Measurements from ENCODE around the gene AGBL4.

AGBL4 gene

DNA sequence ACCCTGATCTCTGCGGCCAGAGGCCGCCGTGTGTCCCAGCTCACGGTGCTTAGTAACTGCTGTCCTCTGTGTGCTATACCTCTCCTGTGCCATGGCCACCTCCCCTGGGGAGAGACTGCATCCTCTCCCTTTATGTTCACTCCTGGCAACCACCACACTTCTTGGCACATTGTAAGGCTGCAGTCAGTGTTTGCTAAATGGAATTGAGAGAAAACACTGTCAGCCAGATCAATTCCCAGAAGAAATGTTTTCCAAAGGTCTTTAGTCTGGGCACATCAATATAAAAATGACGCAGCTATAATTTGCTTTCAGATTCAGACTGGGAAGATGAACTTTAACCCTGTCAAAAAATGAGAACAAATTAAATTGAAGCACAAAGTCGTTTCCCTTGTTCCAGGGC lies 1343.9 kb downstream of the AGBL4 start:
- no peaks in the 10 kb centered on the region for H3K27me3 ChIP-seq (ENCODE audit: insufficient read depth, low read length)
- peaks cover 6% of the 10 kb centered on the region for H3K4me1 ChIP-seq (ENCODE audit: insufficient read depth, low read length)
- H3K36me3 ChIP-seq (ENCODE audit: insufficient read depth, low read length), result no peaks in the 10 kb centered on the region
- H3K9ac ChIP-seq (ENCODE audit: low read depth, low read length), result no peak overlapping the region
- H3K9me3 ChIP-seq (ENCODE audit: insufficient read depth, low read depth, low read length), result no peaks in the 10 kb centered on the region
- H3K27ac ChIP-seq (ENCODE audit: low read depth, low read length), result no peak overlapping the region
- no peak overlapping the region for H3K4me3 ChIP-seq (ENCODE audit: low read length)
- WGBS, result 93% methylated on average over 6 of the region's 6 CpGs

GRCh38 chr1:48678710-48679505 lies 1344.8 kb downstream of the AGBL4 start:
- 92% methylated on average over 3 of the region's 3 CpGs for WGBS
- Histone ChIP-seq H3K4me3 (ENCODE audit: low read length) (no peak overlapping the region), H3K9me3 (ENCODE audit: insufficient read depth, low read depth, low read length) (no peaks in the 10 kb centered on the region), H3K9ac (ENCODE audit: low read depth, low read length) (no peak overlapping the region), H3K4me1 (ENCODE audit: insufficient read depth, low read length) (peaks cover 8% of the 10 kb centered on the region), H3K27me3 (ENCODE audit: insufficient read depth, low read length) (no peaks in the 10 kb centered on the region), H3K27ac (ENCODE audit: low read depth, low read length) (no peak overlapping the region), H3K36me3 (ENCODE audit: insufficient read depth, low read length) (no peaks in the 10 kb centered on the region)

DNA sequence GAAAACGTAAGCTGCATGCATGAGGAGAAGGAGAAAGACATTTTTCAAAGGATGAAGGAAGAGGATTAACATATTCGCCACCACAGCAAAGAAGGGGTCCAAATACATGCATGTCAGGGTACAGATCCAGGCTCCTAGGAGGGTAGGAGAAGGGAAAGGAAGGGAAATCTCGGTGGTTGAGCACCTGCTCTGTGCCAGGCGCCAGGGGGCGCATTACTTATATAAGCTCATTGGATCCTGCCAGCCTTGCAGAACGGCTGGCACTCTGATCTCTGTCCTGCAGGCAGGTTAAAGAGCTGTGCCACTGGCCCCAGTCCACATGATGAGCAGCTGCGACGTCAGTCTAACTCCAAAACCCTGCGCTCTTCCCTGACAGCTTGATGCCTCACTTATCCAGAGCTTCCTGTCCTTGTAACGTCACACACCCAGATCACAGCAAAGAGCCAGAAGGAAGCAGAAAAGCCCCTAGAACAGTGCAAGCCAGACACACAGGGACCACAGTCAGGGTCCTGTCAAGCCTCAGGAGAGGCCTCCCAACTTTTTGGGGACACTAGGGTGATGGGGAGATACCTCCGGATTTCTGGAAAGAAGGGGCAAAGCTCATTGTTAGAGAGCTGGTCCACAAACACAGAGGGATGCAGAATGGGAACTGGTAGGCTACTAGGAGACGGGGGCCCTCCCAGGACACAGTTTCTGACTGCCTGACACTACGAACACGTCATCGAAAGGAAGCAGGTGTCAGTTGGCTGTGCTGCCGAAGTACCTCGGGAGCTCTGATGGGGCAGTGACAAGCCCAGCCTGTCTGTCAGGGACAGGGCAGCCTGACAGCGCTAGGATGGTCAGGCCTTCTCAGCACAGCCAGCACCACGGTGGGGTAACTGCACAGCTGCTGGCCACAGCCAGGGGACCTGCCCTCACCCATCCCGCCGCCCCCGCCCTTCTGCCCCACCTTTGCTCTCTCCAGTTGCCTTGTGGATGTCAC lies 1346.2 kb downstream of the AGBL4 start:
- Histone ChIP-seq H3K4me1 (ENCODE audit: insufficient read depth, low read length) (peaks cover 10% of the 10 kb centered on the region), H3K27me3 (ENCODE audit: insufficient read depth, low read length) (no peaks in the 10 kb centered on the region), H3K36me3 (ENCODE audit: insufficient read depth, low read length) (no peaks in the 10 kb centered on the region), H3K9me3 (ENCODE audit: insufficient read depth, low read depth, low read length) (no peaks in the 10 kb centered on the region), H3K9ac (ENCODE audit: low read depth, low read length) (no peak overlapping the region), H3K27ac (ENCODE audit: low read depth, low read length) (no peak overlapping the region), H3K4me3 (ENCODE audit: low read length) (no peak overlapping the region)
- 68% methylated on average over 22 of the region's 22 CpGs for WGBS

DNA sequence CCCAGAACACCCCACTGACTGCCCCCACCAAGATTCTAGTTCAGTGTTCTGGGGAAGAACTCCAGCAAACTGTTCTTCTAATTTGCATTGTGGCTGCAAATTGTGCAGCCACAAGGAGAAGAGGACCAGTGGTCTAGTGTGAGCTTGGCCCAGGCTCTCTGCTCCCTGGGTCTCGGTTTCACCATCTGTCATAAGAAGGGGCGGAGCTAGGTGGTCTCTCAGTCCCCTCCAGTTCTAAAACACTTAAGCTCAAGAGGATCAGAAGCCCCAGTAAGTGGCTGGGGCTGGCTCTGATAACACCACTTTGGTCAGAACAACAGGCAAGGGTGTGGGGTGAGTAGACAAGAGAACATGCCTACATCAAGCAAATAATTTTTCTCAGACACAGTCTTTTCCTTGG lies 1346.9 kb downstream of the AGBL4 start:
- H3K27me3 ChIP-seq (ENCODE audit: insufficient read depth, low read length), result no peaks in the 10 kb centered on the region
- no peak overlapping the region for H3K27ac ChIP-seq (ENCODE audit: low read depth, low read length)
- H3K36me3 ChIP-seq (ENCODE audit: insufficient read depth, low read length), result no peaks in the 10 kb centered on the region
- no peaks in the 10 kb centered on the region for H3K9me3 ChIP-seq (ENCODE audit: insufficient read depth, low read depth, low read length)
- WGBS, result 75% methylated on average over 2 of the region's 2 CpGs
- no peak overlapping the region for H3K9ac ChIP-seq (ENCODE audit: low read depth, low read length)
- H3K4me1 ChIP-seq (ENCODE audit: insufficient read depth, low read length), result peaks cover 10% of the 10 kb centered on the region
- no peak overlapping the region for H3K4me3 ChIP-seq (ENCODE audit: low read length)

GRCh38 chr1:48676376-48676775 lies 1347.4 kb downstream of the AGBL4 start:
- WGBS, result 95% methylated on average over 7 of the region's 7 CpGs
- no peak overlapping the region for H3K4me3 ChIP-seq (ENCODE audit: low read length)
- H3K9ac ChIP-seq (ENCODE audit: low read depth, low read length), result no peak overlapping the region
- H3K27me3 ChIP-seq (ENCODE audit: insufficient read depth, low read length), result no peaks in the 10 kb centered on the region
- H3K4me1 ChIP-seq (ENCODE audit: insufficient read depth, low read length), result peaks cover 5% of the 10 kb centered on the region; the same call in 1 of the 2 replicates
- H3K27ac ChIP-seq (ENCODE audit: low read depth, low read length), result no peak overlapping the region
- no peaks in the 10 kb centered on the region for H3K9me3 ChIP-seq (ENCODE audit: insufficient read depth, low read depth, low read length)
- H3K36me3 ChIP-seq (ENCODE audit: insufficient read depth, low read length), result no peaks in the 10 kb centered on the region

DNA sequence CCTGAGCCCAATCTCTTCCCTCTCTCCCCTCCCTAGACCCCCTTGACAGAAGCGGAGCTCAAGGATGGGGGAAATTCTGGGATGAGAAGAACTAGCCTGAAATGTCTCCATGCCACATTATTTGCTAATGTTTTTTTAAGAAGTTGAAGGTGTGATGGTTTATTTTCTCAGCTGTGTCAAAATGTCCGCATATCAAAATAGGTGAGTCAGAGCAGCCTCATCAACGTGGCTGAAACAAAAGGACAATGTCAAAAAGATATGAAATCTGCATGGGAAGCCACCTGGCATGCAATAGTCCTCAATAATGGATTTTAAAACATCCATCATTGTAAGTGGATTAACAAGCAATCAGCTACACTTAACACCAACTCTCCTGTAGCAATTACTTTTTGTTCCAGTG lies 1348.5 kb downstream of the AGBL4 start:
- Histone ChIP-seq H3K9ac (ENCODE audit: low read depth, low read length) (no peak overlapping the region), H3K27me3 (ENCODE audit: insufficient read depth, low read length) (no peaks in the 10 kb centered on the region), H3K4me3 (ENCODE audit: low read length) (no peak overlapping the region), H3K9me3 (ENCODE audit: insufficient read depth, low read depth, low read length) (no peaks in the 10 kb centered on the region), H3K36me3 (ENCODE audit: insufficient read depth, low read length) (no peaks in the 10 kb centered on the region), H3K27ac (ENCODE audit: low read depth, low read length) (no peak overlapping the region), H3K4me1 (ENCODE audit: insufficient read depth, low read length) (peaks cover 4% of the 10 kb centered on the region; the same call in 1 of the 2 replicates)
- WGBS, result 75% methylated on average over 3 of the region's 3 CpGs

DNA sequence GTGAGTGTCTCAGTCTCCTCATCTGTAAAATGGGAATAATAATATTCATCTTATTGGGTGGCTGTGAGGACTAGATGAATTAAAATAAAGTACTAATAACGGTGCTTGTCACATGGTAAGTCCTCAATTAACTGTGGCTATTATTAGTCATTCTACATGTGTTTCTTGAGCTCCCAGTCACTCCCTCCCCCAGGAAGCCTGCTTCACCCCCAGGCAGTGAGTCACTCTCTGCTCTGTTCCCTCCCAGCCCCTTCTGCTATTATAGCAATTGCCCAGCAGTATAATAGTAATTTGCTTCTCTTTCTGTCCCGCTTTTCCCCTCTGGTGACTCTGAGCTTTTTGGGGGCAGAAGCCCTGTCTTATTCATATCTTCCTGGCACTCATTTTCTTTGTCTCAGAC lies 1349.1 kb downstream of the AGBL4 start:
- no peaks in the 10 kb centered on the region for H3K27me3 ChIP-seq (ENCODE audit: insufficient read depth, low read length)
- no peaks in the 10 kb centered on the region for H3K9me3 ChIP-seq (ENCODE audit: insufficient read depth, low read depth, low read length)
- no peaks in the 10 kb centered on the region for H3K36me3 ChIP-seq (ENCODE audit: insufficient read depth, low read length)
- H3K9ac ChIP-seq (ENCODE audit: low read depth, low read length), result no peak overlapping the region
- H3K27ac ChIP-seq (ENCODE audit: low read depth, low read length), result no peak overlapping the region
- peaks cover 4% of the 10 kb centered on the region; the same call in 1 of the 2 replicates for H3K4me1 ChIP-seq (ENCODE audit: insufficient read depth, low read length)
- H3K4me3 ChIP-seq (ENCODE audit: low read length), result no peak overlapping the region
- 86% methylated on average over 2 of the region's 2 CpGs for WGBS

GRCh38 chr1:48673332-48674105 lies 1350.2 kb downstream of the AGBL4 start:
- H3K9me3 ChIP-seq (ENCODE audit: insufficient read depth, low read depth, low read length), result no peaks in the 10 kb centered on the region
- WGBS, result 63% methylated on average over 11 of the region's 12 CpGs
- no peak overlapping the region for H3K9ac ChIP-seq (ENCODE audit: low read depth, low read length)
- no peaks in the 10 kb centered on the region for H3K36me3 ChIP-seq (ENCODE audit: insufficient read depth, low read length)
- no peaks in the 10 kb centered on the region for H3K27me3 ChIP-seq (ENCODE audit: insufficient read depth, low read length)
- H3K4me1 ChIP-seq (ENCODE audit: insufficient read depth, low read length), result peaks cover 4% of the 10 kb centered on the region; the same call in 1 of the 2 replicates
- no peak overlapping the region for H3K4me3 ChIP-seq (ENCODE audit: low read length)
- no peak overlapping the region for H3K27ac ChIP-seq (ENCODE audit: low read depth, low read length)

DNA sequence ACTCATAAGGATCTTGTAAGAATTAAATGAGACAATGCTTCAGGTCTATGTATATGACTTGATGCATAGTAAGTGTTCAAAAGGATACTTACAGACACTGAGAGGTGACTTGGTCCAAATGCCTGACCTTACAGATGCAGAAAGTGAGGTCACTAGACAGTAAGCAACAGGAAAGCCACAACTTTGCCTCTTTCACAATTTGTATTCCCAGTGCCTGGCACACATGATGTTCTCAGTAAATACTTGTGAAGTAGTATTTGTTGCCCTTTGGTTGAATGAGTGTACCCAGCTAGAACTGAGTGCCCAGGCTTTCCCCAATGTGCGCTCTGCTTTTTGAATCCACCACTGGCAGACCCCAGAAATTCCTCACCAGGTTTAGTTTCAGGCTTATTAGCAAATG lies 1352.2 kb downstream of the AGBL4 start:
- H3K4me3 ChIP-seq (ENCODE audit: low read length), result no peak overlapping the region
- no peaks in the 10 kb centered on the region for H3K36me3 ChIP-seq (ENCODE audit: insufficient read depth, low read length)
- H3K27ac ChIP-seq (ENCODE audit: low read depth, low read length), result no peak overlapping the region
- H3K4me1 ChIP-seq (ENCODE audit: insufficient read depth, low read length), result peaks cover 16% of the 10 kb centered on the region
- WGBS, result 56% methylated on average over 1 of the region's 1 CpG
- H3K9ac ChIP-seq (ENCODE audit: low read depth, low read length), result no peak overlapping the region
- no peaks in the 10 kb centered on the region for H3K9me3 ChIP-seq (ENCODE audit: insufficient read depth, low read depth, low read length)
- H3K27me3 ChIP-seq (ENCODE audit: insufficient read depth, low read length), result no peaks in the 10 kb centered on the region

DNA sequence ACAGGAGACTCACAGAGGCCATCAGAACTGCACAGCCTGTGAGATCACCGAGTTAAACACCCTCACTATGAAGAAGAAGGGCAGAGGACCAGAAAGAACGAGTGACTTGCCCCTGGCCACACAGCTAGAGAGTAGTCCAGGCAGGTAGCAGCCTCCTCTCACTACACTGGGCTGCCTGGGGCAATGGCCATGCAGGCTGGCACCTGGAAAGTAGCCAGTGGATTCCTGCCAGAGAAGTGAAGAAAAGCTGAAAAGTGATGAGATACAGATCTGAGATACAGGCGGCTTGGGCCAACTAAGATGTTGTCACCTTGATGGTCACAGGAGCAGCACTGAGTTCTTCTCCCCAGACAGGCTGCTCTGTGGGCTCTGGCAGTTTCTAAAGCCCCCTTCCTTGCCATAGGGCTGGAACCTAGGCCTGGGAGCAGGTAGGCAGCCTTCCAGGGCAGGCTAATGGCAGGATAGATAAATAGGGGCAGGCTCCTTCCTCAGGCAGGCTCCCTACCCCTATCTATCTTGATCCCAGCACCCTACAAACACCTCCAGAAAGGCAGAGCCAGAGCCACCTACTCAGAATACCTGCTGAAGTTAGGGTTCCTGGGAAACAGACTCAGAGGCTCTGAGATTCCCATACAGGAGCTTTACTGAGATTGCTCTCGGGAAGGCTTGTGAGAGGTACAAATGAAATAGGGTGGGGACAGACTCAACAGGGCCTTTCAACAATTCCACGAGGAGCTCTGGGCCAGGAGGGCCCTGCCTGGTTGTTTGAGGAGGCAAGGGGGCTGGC lies 1353.3 kb downstream of the AGBL4 start:
- Histone ChIP-seq H3K36me3 (ENCODE audit: insufficient read depth, low read length) (no peaks in the 10 kb centered on the region), H3K27me3 (ENCODE audit: insufficient read depth, low read length) (no peaks in the 10 kb centered on the region), H3K4me3 (ENCODE audit: low read length) (no peak overlapping the region), H3K4me1 (ENCODE audit: insufficient read depth, low read length) (peaks cover 21% of the 10 kb centered on the region), H3K9me3 (ENCODE audit: insufficient read depth, low read depth, low read length) (no peaks in the 10 kb centered on the region), H3K27ac (ENCODE audit: low read depth, low read length) (no peak overlapping the region), H3K9ac (ENCODE audit: low read depth, low read length) (no peak overlapping the region)
- WGBS, result 89% methylated on average over 5 of the region's 5 CpGs
